ENCODE results near the gene TMEM59. TPM values are rescaled to one million over a fixed set of nuclear protein-coding genes. Genes with fewer than 3 reads are reported as not detected.

The TMEM59 gene
- total and polyA plus RNA-seq, 2 of the 8 experiments (the other 6 are each of a cell fraction or from before 2014, with no cell fraction given): 116 to 139 TPM

- Histone ChIP-seq H3K27ac (ENCODE audit: low read depth, low read length) (no peak overlapping the region), H4K20me1 (replicated peaks in 1 of 2; ENCODE audit: control insufficient read depth in 1 of 2, insufficient read depth in 2 of 2, low read length in 2 of 2) (peaks cover 0 to 2% of the 10 kb centered on the region in 2 experiments), H2BK15ac (ENCODE audit: low read length) (no peak overlapping the region), H2BK5ac (ENCODE audit: low read depth, low read length) (no peak overlapping the region), H3K23ac (ENCODE audit: insufficient read length) (no peak overlapping the region), H2AFZ (ENCODE audit: low read length) (no peak overlapping the region), H3K14ac (ENCODE audit: insufficient read length) (no peak overlapping the region), H3K9me3 (ENCODE audit: insufficient read depth in 2 of 2, low read depth in 1 of 2, low read length in 1 of 2) (no peaks in the 10 kb centered on the region), H3K79me1 (ENCODE audit: low read depth, low read length) (no peaks in the 10 kb centered on the region), H3K79me2 (ENCODE audit: control insufficient read depth in 1 of 2, insufficient read depth in 2 of 2, low read length in 2 of 2) (no peaks in the 10 kb centered on the region), H3K4me3 (ENCODE audit: extremely low read depth in 1 of 4, insufficient read depth in 2 of 4, low read depth in 3 of 4, low read length in 4 of 4) (no peak overlapping the region), H3K23me2 (ENCODE audit: low read depth, low read length) (no peaks in the 10 kb centered on the region), H4K91ac (replicated peaks; ENCODE audit: insufficient read length, low read length) (no peak overlapping the region), H4K8ac (ENCODE audit: extremely low read depth, insufficient read depth, low read length) (no peak overlapping the region), H3K56ac (replicated peaks; ENCODE audit: insufficient read length, low read depth, low read length) (no peak overlapping the region), H2AK5ac (ENCODE audit: low read depth, low read length) (no peak overlapping the region), H3K4me1 (replicated peaks in 1 of 4; ENCODE audit: control insufficient read depth in 3 of 4, insufficient read depth in 4 of 4, low read length in 3 of 4) (no peaks in the 10 kb centered on the region), H2BK120ac (replicated peaks; ENCODE audit: low read depth, low read length) (no peak overlapping the region), H3K18ac (ENCODE audit: extremely low read depth, low read length) (no peak overlapping the region), H2BK12ac (ENCODE audit: low read depth, low read length) (no peak overlapping the region), H3K4me2 (ENCODE audit: insufficient read depth in 1 of 2, low read depth in 2 of 2, low read length in 2 of 2) (no peak overlapping the region), H3K4ac (replicated peaks; ENCODE audit: insufficient read length, low read depth, low read length) (no peak overlapping the region), H3K9ac (replicated peaks in 1 of 4; ENCODE audit: extremely low read depth in 1 of 4, low read depth in 3 of 4, low read length in 3 of 4) (no peak overlapping the region), H3K36me3 (ENCODE audit: control insufficient read depth in 2 of 4, insufficient read depth in 4 of 4, low read length in 3 of 4) (no peaks in the 10 kb centered on the region), H3K27me3 (replicated peaks in 1 of 4; ENCODE audit: control insufficient read depth in 3 of 4, extremely low read depth in 1 of 4, insufficient read depth in 3 of 4, low read length in 3 of 4) (no peaks in the 10 kb centered on the region), H4K5ac (ENCODE audit: insufficient read length, low read depth, low read length) (no peak overlapping the region), H2BK20ac (ENCODE audit: low read length) (no peak overlapping the region)
- ChIA-PET POLR2A (ENCODE audit: partially characterized antibody) (interaction anchor here (0.6 kb wide), 1 partner anchor 766 kb away, joined by 3 read pairs; no protein-coding TSS in a partner anchor), CTCF (ENCODE audit: partially characterized antibody) (interaction anchor here (1.0 to 8.2 kb wide), 5 partner anchors 9 to 26 kb away, joined by 3 to 65 read pairs (median 4); no protein-coding TSS in a partner anchor)
- DNase-seq (ENCODE audit: low read depth in 1 of 2, low spot score in 2 of 2) (no peak), FAIRE-seq (no peak)
- TF ChIP-seq GTF2F1 (IDR thresholded peaks at IDR 0.05; ENCODE audit: borderline replicate concordance, low read depth, low read length): no peak
- no peak for TF ChIP-seq CREB1 (IDR thresholded peaks at IDR 0.05)
- WGBS, 2 experiments (ENCODE audit: extremely low coverage in 1 of 2, insufficient coverage in 1 of 2, insufficient read length in 1 of 2, insufficient replicate concordance in 2 of 2, low coverage in 1 of 2, low lambda C conversion rate in 2 of 2, missing lambda C conversion rate in 1 of 2): 90% methylated on average over 1 of the region's 1 CpG; no CpG with 5 or more reads in 1 of the 2 experiments
Observed at GRCh38 chr1:54086754-54087153, 33.8 kb upstream of the TMEM59 start.
